ENCODE results near the gene PRPF38A.

GRCh38 chr1:52455686-52456085, 51.3 kb downstream of the PRPF38A start:
- TF ChIP-seq CTCF (conservative IDR thresholded peaks at IDR 0.05; ENCODE audit: low read depth, low read length) = no peak
- TF ChIP-seq EZH2phosphoT487 (IDR thresholded peaks at IDR 0.05; ENCODE audit: borderline replicate concordance, low read length) = no peak
